Measurements from ENCODE around the gene KRT28.

GRCh38 chr17:40817103-40817682 lies 17.4 kb upstream of the KRT28 start:
- TF ChIP-seq EZH2 (IDR thresholded peaks at IDR 0.05; ENCODE audit: insufficient read depth, poor library complexity, severe bottlenecking): no peak
- TF ChIP-seq EZH2phosphoT487 (IDR thresholded peaks at IDR 0.05; ENCODE audit: insufficient read depth, low read depth): no peak

All from GM23248 (cell line).